GM19193 (cell line): ENCODE results near the gene CSRP1.

Experiments
- POLR2A ChIP-seq: IDR thresholded peaks from 4 replicates; pipeline ENCODE4 v1.6.1; 2011; ENCODE audit not compliant: insufficient read depth, insufficient read length; ENCODE audit errors: extremely low read depth

CSRP1 gene

DNA sequence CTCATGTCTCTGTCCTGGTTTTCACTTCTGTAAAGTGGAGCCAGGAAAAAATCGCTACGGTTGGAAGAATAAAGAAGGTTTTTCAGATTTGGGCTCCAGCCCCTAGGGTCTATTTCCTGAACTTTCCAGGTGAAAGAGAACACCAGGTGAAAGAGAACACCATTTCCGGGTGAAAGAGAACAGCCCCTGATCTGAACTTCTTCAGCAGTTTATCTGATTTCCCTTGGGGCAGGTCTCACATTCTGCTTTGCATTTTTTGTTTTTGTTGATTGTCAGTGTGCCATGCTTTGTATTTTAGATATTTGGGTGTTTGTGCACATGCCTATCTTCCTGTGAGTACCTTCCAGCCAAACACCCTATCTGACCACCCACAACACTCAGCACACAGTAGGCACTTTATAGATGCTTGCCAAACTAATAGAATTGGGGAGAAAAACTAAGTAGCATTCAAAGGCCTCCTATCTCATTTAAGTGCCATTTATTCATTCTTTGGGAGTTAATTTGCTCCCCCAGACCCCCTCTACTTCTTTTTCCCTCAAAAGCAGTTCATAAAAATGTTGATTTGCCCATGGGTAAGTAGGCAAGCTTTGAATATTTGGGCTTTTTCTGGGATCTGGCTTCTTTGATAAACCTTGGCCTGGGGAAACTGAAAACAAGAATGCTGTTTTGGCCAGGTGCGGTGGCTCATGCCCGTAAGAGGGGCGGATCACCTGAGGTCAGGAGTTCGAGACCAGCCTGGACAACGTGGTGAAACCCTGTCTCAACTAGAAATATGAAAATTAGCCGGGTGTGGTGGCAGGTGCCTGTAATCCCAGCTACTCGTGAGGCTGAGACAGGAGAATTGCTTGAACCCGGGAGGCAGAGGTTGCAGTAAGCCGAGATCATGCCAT lies 34.2 kb upstream of the CSRP1 start:
- TF ChIP-seq POLR2A, result no peak

DNA sequence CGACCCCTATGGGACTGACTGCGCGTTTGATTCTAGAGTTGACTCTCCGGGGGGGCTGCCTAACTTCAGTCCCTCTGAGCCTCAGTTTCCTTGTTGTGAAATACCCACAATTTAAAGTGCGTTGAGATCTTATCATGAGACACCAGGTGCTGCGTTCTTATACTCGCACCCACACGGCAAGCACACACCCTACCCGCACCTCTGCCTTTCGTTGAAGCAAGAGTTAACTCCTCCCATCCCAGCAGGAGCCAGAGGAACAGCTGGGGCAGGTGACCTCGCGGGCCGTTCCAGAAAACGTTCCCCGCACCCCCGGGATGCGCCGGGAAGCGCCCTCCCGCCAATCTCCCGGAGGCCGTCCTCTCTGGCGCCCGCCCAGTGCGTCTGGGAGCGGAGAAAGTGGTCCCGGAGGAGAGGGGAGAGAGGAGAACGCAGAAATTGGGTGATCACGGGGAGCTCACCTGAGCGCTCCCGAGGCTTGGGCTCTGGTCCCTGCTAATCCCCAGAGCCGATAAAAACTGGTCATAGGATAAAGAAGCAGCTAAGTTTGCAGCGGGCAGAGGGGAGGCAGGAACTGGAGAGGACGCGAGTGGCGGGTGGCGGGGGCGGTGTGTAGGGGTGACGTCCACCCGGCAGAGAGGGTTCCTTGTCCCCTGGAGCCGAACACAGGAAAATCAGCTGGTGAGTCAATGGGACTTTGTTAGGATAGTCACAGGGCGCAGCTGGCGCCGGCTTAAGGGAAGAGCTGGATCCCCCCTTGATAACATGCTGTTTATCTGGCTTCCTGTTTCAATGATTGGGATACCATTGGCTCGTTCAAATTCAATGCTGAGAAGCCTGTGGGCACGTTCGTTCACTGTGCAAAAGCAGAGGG lies 32.9 kb upstream of the CSRP1 start:
- TF ChIP-seq POLR2A, result no peak

DNA sequence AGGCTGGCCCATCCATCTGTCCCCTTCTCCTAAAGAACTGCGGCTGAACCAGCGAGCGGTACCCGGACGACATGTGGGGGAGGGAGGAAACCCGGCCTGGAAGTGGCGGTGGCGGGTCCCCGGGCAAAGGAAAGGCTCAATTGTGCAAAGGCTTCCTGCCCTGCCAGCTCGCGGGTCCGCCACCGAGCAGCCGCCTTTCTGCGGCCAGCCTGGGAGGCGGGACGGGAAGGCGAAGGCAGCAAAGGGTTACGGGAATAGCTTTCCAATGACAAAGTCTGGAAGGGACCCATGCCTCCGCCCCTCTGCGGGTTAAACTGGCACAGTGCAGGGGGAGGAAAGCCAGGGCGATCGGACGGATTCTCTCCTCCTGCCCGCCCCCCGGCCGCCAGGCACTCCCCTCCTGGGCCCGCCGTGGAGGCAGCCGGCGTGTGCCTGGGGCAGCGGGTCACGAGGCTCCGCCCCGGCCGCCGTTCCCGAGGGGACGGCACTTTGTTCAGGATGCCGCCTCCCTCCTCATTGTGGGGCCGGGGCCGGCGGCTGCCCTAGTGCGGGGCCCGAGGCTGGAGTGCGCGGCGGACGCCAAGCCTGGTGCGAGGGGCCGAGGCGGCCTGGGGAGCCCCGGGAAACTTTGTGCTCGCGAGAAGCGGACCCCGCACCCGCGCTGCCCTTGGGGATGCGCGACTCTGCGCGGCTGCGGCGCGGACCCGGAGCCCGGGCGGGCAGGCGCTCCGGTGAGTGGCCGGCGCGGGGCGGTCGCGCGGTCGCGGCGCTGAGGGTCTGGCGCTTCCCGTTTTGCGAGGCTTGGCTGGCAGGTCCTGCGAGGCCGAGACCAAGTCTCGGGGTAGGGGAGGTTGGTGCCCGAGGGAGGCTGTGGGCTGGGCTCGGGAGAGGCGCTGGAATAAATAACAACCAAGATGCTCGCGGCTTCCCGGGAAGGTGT lies 32.0 kb upstream of the CSRP1 start, which contains the start of gene NAV1:
Gene NAV1, plus strand, starts transcription at position 516 of the 940 bp plus-strand sequence. CDS start 83,758 bp downstream, outside the sequence.
- no peak for TF ChIP-seq POLR2A

DNA sequence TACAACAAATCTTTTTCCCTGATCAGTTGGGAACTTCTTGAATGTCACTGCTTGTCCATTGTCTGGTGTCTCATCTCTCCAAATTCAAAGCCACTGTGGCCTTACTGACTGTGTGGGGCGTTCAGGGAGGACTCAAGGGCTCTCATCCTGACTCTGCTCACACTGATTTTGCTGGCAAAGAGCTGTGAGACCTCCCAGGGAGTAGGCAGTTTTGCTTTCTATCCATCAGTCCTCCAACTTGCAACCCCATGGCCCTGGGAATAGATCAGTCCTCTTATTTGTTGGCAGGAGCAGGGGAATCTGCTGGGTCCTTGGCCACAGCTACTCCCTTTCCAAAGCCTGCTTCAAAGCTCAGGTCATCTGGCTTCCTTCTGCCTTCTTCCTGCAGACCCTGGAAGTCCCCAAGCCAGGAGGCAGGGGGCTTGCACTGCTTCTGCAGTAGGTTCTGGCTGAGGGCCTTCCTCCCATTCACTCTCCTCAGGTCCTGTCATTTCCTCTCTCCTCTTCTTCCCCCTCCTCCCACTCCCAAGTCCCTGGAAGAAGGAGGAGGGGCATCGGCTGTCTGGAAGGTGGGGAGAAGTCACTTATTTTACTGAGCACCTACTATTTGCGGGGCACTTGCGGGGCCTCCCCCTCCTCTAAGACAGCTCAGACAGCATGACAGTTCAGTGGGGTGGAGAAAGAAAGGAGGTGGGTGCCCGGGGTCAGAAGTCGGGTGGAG lies 31.1 kb upstream of the CSRP1 start:
- TF ChIP-seq POLR2A, result no peak

DNA sequence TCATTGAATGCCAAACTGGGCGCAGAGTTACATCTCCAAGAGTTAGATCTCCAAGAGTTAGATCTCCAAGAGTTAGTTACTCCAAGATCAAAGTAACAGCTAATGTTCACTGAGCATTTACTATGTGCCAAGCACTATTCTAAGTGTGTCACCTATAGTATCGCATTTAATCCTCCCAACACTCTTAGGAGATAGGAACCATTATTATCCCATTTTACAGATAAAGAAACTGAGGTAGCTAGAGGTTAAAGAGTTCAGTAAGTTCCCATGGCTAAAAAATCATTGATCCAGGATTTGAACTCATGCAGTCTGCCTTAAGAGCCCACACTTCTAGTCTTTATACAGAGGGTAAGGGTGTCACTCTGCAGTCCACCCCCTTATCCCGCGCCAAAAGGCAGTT lies 30.5 kb upstream of the CSRP1 start:
- no peak for TF ChIP-seq POLR2A

DNA sequence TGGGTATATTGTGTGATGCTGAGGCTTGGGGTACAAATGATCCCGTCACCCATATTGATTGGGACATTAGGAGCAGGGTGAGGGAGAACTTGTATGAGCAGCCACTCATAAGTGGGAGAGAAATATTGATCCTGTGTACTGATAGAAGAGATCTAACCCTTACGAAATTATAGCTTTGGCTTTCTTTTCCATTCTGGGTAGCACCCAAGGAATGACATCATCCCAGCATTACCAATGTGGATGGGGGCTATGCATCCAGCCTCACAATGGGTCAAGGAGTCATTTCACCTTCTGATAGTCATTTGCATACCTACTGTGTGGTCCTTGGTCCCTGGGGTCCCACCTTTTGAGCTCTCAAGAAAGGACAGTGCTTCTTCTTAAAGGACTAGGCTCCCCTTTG lies 30.1 kb upstream of the CSRP1 start:
- no peak for TF ChIP-seq POLR2A

DNA sequence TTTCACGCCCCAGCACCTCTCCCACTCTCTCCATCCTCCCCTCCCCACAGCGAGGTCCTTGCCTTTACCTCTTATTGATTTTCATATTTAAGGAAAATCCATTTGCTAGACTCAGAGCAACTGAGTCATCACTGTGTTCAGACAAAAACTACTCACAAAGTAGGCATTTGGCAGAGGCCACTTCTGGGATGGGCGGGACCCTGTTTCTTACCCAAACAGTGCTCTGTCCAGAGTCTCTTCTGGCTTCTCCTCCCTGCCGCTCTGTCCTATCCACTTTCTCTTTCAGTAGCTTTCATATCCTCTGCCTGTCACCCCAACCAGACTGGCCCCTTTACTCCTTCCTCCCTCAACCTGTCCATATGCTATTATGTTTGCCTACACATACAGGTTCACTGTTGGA lies 29.6 kb upstream of the CSRP1 start:
- TF ChIP-seq POLR2A, result no peak

DNA sequence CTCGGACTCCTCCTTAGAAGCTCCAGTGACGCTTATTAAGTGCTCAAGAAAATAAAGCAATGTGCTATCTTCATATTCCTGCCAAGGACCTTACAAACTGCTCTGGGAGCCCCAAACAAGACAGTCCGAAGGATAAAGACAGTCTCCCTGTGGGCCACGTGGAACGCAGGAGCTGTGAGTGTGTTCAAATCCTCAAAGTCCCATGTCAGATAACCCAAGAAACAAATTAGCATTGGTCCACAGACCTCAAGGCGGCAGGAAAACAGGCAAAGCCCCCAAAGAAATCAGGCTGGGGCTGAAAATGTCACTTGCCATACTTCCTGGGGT lies 29.0 kb upstream of the CSRP1 start:
- TF ChIP-seq POLR2A, result no peak

DNA sequence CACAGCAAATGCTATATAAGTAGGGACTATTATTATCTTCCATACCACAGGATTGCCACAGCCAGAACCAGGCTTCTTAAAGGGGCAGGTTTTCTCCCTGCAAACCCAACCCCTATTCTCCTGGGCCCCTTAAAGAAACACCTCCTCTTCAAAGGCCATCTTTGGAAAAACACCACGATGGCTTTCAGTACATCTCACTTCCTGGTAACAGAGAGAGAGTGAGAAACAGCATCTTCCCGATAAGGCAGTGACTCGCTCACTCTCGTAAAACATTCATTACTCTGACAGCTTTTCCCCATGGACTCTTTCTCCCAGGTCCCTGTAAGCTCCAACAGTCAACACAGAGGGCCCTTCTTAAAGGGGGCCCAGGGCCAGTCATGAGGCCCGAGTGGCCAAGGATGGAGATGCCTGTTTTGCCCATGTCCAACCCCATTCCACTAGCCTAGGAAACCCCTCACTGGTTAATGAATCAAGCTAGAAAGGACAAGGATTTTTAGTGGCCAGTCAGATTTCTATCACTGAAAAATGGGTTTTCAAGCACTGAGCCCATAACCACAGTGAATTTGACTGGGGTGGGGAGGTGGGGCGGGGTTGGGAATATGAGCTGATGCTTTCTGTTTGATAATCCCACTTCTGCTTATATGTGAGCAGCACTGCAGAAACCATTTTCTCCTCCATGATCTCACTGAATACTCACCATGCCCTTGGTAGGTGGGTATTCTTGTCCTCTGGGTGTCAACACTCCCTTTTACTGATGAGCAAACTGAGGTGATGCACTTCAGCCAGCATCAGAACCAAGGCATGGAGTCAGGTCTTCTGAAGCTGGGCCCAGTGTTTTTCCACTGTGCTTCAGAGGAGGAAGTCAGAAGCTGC lies 28.4 kb upstream of the CSRP1 start:
- no peak for TF ChIP-seq POLR2A

DNA sequence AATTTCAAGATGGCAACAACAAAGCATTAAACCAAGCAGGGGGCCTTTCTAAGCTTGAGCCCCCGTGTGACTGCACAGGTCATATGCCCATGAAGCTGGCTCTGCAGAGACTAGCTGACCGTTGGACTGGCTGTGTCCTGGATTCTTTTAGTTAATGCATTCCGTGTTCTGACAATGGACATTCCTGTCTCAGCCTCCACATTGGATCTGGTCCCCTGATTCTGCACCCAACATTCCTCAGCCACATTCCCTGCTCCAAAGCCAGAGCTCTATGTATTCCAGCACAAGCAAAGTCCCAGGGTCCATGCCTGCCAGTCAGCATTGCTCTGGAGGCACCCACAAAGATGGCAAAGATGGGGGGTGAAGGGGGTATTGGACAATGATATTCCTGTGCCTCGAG lies 26.9 kb upstream of the CSRP1 start:
- TF ChIP-seq POLR2A, result no peak

DNA sequence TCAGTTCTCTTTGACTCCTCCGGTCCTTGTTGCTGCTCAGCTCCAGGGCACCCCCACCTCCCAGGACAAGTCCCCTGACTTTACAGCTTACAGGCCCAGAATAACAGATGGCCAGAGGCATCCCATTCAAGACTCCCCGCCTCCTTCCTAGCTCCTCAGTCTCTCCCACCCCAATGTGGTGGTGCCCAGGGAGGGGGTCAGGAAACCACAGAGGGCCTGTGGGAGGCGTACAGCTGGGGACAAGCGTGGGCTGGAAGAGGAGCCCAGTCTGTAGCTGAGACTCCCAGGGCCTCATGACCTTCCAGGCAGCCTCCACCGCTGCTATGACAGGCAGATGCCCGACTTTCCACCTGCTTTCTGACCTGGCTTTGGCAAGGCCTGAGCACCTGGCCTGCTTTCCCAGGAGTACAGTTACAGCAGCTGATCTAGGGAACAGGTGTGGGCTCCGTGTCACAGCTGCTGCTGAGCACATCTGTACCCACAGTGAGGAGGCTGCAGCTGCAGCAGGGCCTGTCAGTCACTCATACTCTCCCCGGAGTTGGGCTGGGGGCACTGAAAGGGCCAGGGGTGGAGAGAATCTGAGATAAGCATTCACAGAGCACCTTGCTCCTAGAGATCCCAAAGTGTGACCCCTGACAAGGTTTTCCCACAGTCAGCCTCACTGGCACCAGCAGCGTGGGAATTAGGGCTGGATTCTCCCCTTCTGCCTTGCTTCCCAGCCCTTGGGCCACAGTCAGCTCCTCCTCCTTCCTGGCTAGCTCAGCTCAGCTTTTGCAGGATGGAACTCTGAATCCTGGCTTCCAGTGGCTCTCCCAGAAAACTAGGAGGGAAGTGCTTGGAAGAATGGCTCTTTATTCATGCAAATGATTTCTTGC lies 24.9 kb upstream of the CSRP1 start:
- no peak for TF ChIP-seq POLR2A
